ENCODE measurements around the gene JAKMIP3. TPM values are rescaled to one million over a fixed set of nuclear protein-coding genes. Genes with fewer than 3 reads are reported as not detected.
"Not testable (repeated sequence)": the region's sequence is repeated elsewhere in the genome, so short reads cannot be mapped to it uniquely, and the experiment has no call there.

Gene JAKMIP3
- polyA plus RNA-seq, 1 donor, result 0.25 TPM

DNA sequence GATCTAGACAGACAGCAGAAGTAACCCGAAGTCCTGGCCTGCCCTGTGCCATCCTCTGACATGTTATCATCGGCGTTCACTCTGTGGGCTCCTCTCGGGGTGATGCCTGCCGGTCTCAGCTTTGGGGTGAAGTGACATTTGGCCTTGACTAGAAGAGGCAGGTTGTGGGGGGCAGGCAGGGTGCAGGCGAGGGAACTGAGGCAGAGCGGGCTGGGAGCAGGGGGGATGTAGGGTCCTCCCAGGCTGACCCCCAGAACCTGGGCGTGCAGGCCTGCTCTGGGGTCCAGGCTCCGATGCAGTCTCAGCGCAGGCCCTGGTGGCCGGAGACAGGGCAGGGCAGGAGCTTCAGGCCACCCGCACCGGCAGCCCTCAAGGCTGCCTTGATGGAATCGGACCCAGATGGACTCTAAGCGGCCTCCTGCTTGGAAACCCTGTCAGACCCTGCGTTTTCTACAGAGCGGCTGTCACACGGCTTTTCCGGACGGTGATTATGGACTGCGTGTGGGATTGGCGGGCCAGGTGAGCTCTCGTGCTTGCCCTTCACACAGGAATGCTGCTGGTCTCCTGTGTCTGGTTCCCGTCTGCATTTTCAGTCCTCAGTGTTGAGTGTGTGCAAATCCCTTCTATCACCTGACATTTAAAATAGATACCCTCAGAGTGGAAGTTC lies 842 bp upstream of the JAKMIP3 start:
- no peak for DNase-seq

GRCh38 chr10:132066186-132066585 lies 440 bp downstream of the JAKMIP3 start:
- DNase-seq, result no peak

DNA sequence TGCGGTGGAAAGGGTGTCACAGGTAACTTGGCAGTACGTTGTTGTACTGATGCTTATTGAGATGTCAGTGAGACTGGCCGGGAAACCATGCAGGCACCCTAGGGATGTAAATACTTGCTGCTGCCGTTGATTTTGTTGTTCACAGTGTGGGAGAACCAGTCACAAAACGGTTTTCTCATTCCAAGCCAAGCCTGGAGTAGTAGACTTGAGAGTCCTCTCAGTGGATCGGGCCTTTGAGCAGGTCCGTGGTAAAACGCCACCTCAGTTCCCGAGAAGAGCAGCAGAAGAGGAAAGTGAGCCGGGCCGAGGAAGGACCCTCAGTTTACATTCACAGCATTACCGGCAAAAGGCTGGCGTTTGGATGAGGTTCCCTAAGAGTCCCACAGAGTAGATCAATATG lies 1.1 kb downstream of the JAKMIP3 start:
- DNase-seq, result no peak

DNA sequence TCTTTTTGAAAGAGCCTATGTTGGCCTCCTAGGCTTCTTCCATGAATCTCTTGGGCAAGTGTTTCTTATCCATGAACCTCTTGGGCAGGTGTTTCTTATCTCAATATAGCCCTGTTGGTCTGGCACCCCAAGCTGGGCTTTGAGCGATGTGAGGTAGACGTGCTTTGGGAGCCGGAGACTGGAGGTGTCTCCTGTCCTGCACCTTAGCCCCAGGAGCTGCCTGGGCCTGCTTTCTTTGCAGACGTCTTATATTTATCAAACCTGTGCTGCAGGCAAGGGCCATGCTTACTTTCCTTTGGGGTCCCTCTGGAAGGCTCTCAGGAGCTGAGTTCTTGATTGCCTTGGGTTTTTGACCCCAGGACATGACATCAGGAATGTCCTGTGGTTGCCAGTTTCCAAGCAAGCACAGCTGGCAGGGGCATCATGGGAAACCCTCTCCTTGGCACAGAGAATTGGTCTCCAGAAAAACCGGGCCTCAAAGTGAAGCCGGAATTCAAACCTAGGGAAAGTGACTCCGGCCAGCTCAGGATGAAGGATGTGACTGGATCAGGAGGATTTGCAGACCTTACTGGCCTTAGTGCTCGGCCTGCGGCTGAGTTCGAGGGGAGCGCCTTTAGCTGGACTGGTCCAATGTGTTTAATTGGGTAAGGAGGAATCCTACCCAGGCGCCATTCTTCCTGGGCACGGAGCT lies 2.8 kb downstream of the JAKMIP3 start:
- DNase-seq, result no peak

DNA sequence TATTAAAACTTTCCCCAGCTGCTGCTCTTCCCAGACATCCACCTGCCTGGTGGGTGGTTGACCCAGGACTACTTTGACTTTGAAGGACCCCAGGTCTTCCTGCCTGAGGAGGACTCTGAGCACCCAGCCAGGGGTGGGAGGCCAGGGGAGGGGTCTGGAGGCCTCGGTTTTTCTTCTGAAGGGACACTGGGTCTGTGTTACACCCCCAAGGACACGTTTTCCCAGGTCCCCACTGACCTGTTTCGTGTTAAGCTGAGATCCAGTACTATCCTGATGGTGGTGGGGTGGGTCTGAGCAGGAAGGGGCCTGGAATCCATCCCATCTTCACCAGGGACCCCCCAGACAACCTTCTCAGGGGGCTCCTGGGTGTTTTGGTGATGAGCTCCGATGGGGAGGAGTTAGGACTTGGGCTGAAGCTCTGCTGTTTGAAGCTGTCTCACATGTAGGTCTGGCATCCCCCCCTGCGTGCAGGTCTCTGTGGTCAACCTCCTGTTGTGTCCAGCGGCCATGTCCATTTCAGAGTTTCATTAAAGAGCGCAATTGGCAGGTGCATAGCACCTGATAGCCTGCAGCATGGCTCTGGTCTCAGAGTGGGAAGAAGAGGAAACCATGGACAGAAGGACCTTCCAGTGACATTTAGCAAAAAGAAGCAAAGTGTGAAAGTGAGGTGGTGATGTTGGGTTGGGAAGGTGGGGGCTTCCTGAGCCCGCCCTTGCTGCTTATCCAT lies 3.5 kb downstream of the JAKMIP3 start:
- DNase-seq, result no peak

- DNase-seq, result no peak
Observed at GRCh38 chr10:132069849-132070182, 4.1 kb downstream of the JAKMIP3 start.

DNA sequence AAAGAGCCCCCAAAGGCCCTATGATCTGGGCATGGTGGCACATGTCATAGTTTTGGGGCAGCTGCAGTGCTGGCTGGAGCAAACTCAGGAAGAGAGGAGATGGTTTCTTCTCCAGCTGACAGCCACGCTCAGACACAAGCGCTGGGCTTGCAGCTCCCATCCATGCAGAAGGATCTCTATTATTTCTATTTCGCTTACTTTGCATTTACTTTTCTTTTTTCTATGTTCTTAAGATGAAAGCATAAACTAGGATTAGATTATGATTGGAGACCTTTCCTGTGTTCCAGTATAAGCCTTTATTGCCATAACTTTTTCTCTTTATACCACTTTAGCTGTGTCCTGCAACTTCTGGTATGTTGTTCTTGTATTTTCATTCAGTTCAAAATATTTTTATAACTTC lies 5.0 kb downstream of the JAKMIP3 start:
- DNase-seq, result no peak

GRCh38 chr10:132071667-132072066 lies 5.9 kb downstream of the JAKMIP3 start:
- DNase-seq, result no peak

DNA sequence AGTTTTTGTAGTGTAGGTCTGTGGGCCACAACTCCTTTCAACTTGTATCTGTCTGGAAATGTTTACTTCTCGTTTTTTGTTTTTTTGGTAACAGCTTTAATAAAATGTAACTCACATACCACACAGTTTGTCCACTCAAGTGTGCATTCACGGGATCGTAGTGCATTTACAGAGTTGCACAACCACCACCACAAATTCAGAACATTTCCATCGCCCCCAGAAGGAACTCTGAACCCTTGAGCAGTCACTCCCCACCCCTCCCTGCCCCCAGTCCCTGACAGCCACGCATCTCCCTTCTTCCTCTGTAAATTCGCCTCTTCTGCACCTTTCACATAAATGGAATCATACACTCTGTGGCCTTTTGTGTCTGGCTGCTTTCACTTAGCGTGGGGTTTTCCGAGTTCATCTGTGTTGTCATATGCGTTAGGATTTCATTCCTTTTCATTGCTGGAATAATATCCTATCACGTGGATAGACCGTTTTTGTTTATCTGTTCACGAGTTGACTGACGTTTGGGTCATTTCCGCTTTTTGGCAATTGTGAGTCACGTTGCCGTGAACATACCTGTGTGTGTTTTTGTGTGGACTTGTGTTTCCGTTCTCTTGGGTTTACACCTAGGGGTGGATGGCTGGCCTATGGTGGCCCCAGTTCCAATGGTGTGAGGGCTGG lies 10.3 kb downstream of the JAKMIP3 start:
- DNase-seq, result no peak

DNA sequence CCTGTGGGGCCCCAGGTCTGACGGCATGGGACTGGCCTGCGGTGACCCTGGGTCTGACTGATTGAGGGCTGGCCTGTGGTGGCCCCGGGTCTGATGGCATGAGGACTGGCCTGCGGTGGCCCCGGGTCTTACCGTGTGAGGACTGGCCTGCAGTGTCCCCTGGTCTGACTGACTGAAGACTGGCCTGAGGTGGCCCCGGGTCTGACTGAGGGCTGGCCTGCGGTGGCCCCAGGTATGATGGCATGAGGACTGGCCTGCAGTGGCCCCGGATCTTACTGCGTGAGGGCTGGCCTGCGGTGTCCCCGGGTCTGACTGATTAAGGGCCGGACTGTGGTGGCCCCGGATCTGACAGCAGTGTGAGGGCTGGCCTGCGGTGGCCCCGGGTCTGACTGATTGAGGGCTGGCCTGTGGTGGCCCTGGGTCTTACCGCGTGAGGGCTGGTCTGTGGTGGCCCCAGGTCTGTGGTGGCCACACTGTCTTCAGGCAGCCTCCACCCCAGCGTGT lies 10.9 kb downstream of the JAKMIP3 start:
- DNase-seq, result no peak

GRCh38 chr10:132077091-132077490 lies 11.3 kb downstream of the JAKMIP3 start:
- no peak for DNase-seq

- DNase-seq, result no peak
Observed at GRCh38 chr10:132078746-132079345, 13.1 kb downstream of the JAKMIP3 start.

- DNase-seq, result not testable (repeated sequence)
Observed at GRCh38 chr10:132084384-132084783, 18.6 kb downstream of the JAKMIP3 start.

DNA sequence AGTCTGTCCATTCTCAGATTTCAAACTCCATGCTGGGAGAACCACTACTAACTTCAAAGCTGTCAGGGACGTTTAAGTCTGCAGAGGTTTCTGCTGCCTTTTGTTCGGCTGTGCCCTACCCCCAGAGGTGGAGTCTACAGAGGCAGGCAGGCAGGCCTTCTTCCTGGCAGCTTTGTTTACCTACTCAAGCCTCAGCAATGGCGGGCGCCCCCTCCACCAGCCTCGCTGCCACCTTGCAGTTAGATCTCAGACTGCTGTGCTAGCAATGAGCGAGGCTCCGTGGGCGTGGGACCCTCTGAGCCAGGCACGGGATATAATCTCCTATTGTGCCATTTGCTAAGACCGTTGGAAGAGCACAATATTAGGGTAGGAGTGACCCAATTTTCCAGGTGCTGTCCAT lies 27.5 kb downstream of the JAKMIP3 start:
- not testable (repeated sequence) for DNase-seq

GRCh38 chr10:132094581-132095234 lies 29.0 kb downstream of the JAKMIP3 start:
- DNase-seq, result no peak

DNA sequence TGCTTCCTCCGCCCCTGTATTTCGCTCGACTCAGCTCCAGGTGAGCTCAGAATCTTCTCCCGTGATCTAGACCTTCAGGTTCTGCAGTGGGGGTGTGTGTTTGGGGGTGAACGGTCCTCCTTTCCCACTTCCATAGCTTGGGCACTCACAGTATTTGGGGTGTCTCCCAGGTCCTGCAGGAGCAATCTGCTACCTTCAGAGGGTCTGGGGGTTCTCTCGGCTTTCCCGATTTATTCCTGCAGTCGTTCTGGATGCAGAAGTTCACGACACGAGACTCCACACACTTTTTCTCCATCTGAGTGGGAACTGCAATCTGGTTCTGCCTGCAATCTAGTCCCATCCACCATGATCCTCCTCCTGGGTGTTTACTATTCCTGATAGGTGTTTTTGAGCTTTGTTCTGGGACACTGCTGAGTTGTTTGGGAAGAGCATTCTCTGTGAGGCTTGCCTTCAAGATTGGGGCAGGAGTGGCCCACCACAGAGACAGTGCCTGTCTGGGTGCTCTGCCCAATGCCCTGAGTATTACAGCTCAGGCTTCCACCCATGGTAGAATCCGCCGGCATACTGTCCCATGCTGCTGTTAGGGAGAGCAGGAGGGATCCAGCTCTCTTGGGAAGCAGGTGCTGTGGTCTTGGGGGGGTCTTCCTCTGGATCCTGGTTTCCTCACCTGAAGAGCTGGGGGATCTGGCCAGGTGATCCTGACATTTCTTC lies 29.8 kb downstream of the JAKMIP3 start:
- DNase-seq, result no peak

DNA sequence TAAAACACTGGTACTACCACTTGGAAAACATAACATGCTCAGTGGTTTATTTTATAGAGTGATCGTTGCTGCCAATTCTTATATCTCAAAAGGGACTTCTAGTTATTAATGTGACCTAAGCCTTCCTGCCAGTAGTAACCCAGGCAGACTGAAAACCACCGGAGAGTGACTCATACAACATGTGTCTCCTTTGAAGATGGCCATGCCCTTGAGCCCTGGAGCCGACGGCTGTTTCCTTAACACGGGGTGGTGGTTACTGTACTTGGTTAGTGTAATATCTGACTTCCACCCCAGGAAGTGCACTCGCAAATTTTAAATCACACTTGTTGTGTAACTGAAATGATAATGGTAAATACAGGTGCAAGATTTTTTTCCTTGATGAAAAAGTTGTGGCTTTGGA lies 30.5 kb downstream of the JAKMIP3 start:
- no peak for DNase-seq

GRCh38 chr10:132096863-132097478 lies 31.2 kb downstream of the JAKMIP3 start:
- no peak for DNase-seq

GRCh38 chr10:132097609-132098377 lies 32.0 kb downstream of the JAKMIP3 start:
- no peak for DNase-seq

All from left kidney (tissue), 2 donors.